ENCODE measurements around the gene MSH5.

- no peak for TF ChIP-seq NFE2L2 (conservative IDR thresholded peaks at IDR 0.05; ENCODE audit: low read length)
- no peak for TF ChIP-seq HMGXB4 (CRISPR knock-in tag; IDR thresholded peaks at IDR 0.05; ENCODE audit: borderline replicate concordance)
Measured at GRCh38 chr6:31770860-31771259, 31.1 kb downstream of the MSH5 start.

Measured in A549 (cell line).